K562 (cell line): Measurements from ENCODE around the gene ASZ1. TPM values are rescaled to one million over a fixed set of nuclear protein-coding genes. Genes with fewer than 3 reads are reported as not detected.

Experiments used
- ATAC-seq: fragments of 200-7000 bp; cut with Tn5 transposase; 3 replicates; pipeline ENCODE4 v1.9.1; 2020; ENCODE audit warnings: moderate library complexity
- BruUV-seq: library from RNA; stranded (reverse); fragments of 400-500 nt; replicated peaks from 2 replicates; lab custom pipeline; 2021; lab: Mats Ljungman, UMichigan
- CTCF ChIA-PET: fragments of 300-600 bp; formaldehyde crosslinking; extraction: SDS; loops from one replicate; lab custom pipeline; 2021; ENCODE audit warnings: low intra/inter-chr PET ratio; lab: Yijun Ruan, JAX
- POLR2A ChIA-PET: fragments of 300-600, 350-650 bp; sonication (Branson Sonifier 250); formaldehyde crosslinking; extraction: SDS; loops from one replicate; lab custom pipeline; 2021; ENCODE audit warnings: antibody characterized with exemption, inconsistent platforms; lab: Yijun Ruan, JAX
- DNase-seq, 4 experiments: peaks; one replicate each; pipeline versions ENCODE4 v3.0.0 to v3.0.0-alpha.2; 2011 to 2018; ENCODE audit warnings: low spot score in 3 of 4, mixed read lengths in 3 of 4; ENCODE audit errors: extremely low read depth in 1 of 4
- FAIRE-seq: peaks from 2 replicates; lab custom pipeline; 2011; peaks lifted over from hg19 to GRCh38; lab: Jason Lieb, UNC
- H2AFZ ChIP-seq: 2 replicates; pipeline ENCODE4 v1.6.0; 2011; ENCODE audit warnings: low read depth, low read length, control low read depth, inconsistent platforms
- H3K27ac ChIP-seq: fragments of 200-600 bp; 3 replicates; pipeline ENCODE4 v1.8.0; 2011; ENCODE audit warnings: low read depth, mild to moderate bottlenecking, control low read depth, inconsistent platforms, low read length, moderate library complexity, mixed read lengths; ENCODE audit errors: extremely low read depth
- H3K27me3 ChIP-seq, 2 experiments: fragments of 300-600 bp in 1 of 2; 2 replicates in 1 of 2; 3 replicates in 1 of 2; pipeline versions ENCODE4 v1.6.0 to v1.8.0; 2011; ENCODE audit warnings: inconsistent platforms in 2 of 2, low read length in 2 of 2, mild to moderate bottlenecking in 1 of 2, mixed read lengths in 1 of 2, moderate library complexity in 1 of 2; ENCODE audit not compliant: control insufficient read depth in 2 of 2, insufficient read depth in 2 of 2
- H3K36me3 ChIP-seq: fragments of 300-600 bp; 3 replicates; pipeline ENCODE4 v1.8.0; 2011; ENCODE audit warnings: mild to moderate bottlenecking, low read length, inconsistent platforms; ENCODE audit not compliant: control insufficient read depth, insufficient read depth
- H3K4me1 ChIP-seq, 2 experiments: fragments of 200-600 bp in 1 of 2; replicated peaks in 1 of 2; 2 replicates in 1 of 2; 3 replicates in 1 of 2; pipeline versions ENCODE4 v1.5.1 to v1.8.0; 2011; ENCODE audit warnings: inconsistent platforms in 2 of 2, low read length in 2 of 2, mild to moderate bottlenecking in 1 of 2, mixed read lengths in 1 of 2, moderate library complexity in 1 of 2; ENCODE audit not compliant: control insufficient read depth in 2 of 2, insufficient read depth in 2 of 2
- H3K4me2 ChIP-seq: 2 replicates; pipeline ENCODE4 v1.6.1; 2011; ENCODE audit warnings: low read length, control low read depth, inconsistent platforms, mixed read lengths; ENCODE audit not compliant: insufficient read depth
- H3K4me3 ChIP-seq: fragments of 200-600 bp; sonication (generic), shearing (Covaris generic); 2 replicates; pipeline ENCODE4 v1.5.1; 2016; ENCODE audit warnings: control low read depth, inconsistent platforms
- H3K79me2 ChIP-seq: fragments of 200-600 bp; 3 replicates; pipeline ENCODE4 v1.8.0; 2011; ENCODE audit warnings: low read length, inconsistent platforms; ENCODE audit not compliant: control insufficient read depth, insufficient read depth
- H3K9ac ChIP-seq, 2 experiments: 2 replicates each; pipeline versions ENCODE4 v1.6.0 to v1.6.1; 2011; ENCODE audit warnings: low read depth in 2 of 2, low read length in 2 of 2, control low read depth in 1 of 2, inconsistent platforms in 1 of 2, mild to moderate bottlenecking in 1 of 2, mixed read lengths in 1 of 2; ENCODE audit not compliant: insufficient read depth in 1 of 2
- H3K9me1 ChIP-seq: one replicate; pipeline ENCODE4 v1.6.0; 2011; ENCODE audit warnings: inconsistent platforms, mild to moderate bottlenecking, low read length, moderate library complexity; ENCODE audit not compliant: control insufficient read depth, insufficient read depth
- H3K9me3 ChIP-seq: replicated peaks from 2 replicates; pipeline ENCODE4 v1.5.1; 2011; ENCODE audit warnings: low read depth, low read length, inconsistent platforms; ENCODE audit not compliant: control insufficient read depth, insufficient read depth
- H4K20me1 ChIP-seq: replicated peaks from 2 replicates; pipeline ENCODE4 v1.6.1; 2011; ENCODE audit warnings: low read length, inconsistent platforms, mixed read lengths; ENCODE audit not compliant: control insufficient read depth, insufficient read depth
- HNRNPH1 ChIP-seq: fragments of 200-400 bp; formaldehyde crosslinking; optimal IDR thresholded peaks from 2 replicates; pipeline ENCODE3; 2017; ENCODE audit warnings: low read depth, mild to moderate bottlenecking, low read length, moderate library complexity
- NELFE ChIP-seq: IDR thresholded peaks from 2 replicates; pipeline ENCODE4 v1.6.1; 2011; ENCODE audit warnings: mild to moderate bottlenecking; ENCODE audit not compliant: insufficient read depth, insufficient read length
- NFE2 ChIP-seq: IDR thresholded peaks from 2 replicates; pipeline ENCODE4 v1.6.1; 2014; ENCODE audit warnings: antibody characterized with exemption, low read depth
- PCBP1 ChIP-seq: fragments of 200-400 bp; formaldehyde crosslinking; IDR thresholded peaks from 2 replicates; pipeline ENCODE4 v1.6.1; 2018; ENCODE audit warnings: mild to moderate bottlenecking, low read depth, low read length; ENCODE audit not compliant: poor library complexity, severe bottlenecking
- PURB ChIP-seq: sonication (generic); formaldehyde crosslinking; IDR thresholded peaks from 2 replicates; pipeline ENCODE4 v1.9.0; 2021; ENCODE audit warnings: low read depth, mild to moderate bottlenecking, missing genetic modification reagents
- SIRT6 ChIP-seq: IDR thresholded peaks from one replicate; pipeline ENCODE4 v1.6.1; 2012; ENCODE audit warnings: low read depth, mild to moderate bottlenecking, control low read depth, inconsistent platforms, low read length, moderate library complexity
- SMAD2 ChIP-seq: fragments of 150-350 bp; IDR thresholded peaks from 2 replicates; pipeline ENCODE4 v1.6.1; 2014; ENCODE audit warnings: low read depth, mild to moderate bottlenecking, low read length
- TEAD2 ChIP-seq: fragments of 450-650 bp; IDR thresholded peaks from 2 replicates; pipeline ENCODE4 v1.6.1; 2016; ENCODE audit warnings: missing genetic modification characterization, control low read depth, missing compliant biosample characterization
- XRCC5 ChIP-seq: fragments of 200-400 bp; formaldehyde crosslinking; IDR thresholded peaks from 2 replicates; pipeline ENCODE4 v1.6.1; 2017; ENCODE audit warnings: low read depth, mild to moderate bottlenecking, low read length
- ZNF146 ChIP-seq: IDR thresholded peaks from one replicate; pipeline ENCODE4 v1.6.1; 2018; ENCODE audit warnings: missing compliant biosample characterization; ENCODE audit not compliant: unreplicated experiment
- ZNF175 ChIP-seq: fragments of 200-800 bp; sonication (Bioruptor generic); IDR thresholded peaks from 2 replicates; pipeline ENCODE4 v1.6.1; 2016; ENCODE audit warnings: low read depth, mild to moderate bottlenecking, missing genetic modification characterization, missing compliant biosample characterization
- ZNF282 ChIP-seq: sonication (generic); formaldehyde crosslinking; IDR thresholded peaks from 2 replicates; pipeline ENCODE4 v1.8.1; 2023; ENCODE audit warnings: missing genetic modification reagents
- ZZZ3 ChIP-seq: fragments of 450-650 bp; IDR thresholded peaks from 2 replicates; pipeline ENCODE4 v1.6.1; 2016; ENCODE audit warnings: antibody characterized with exemption, mild to moderate bottlenecking, moderate library complexity
- WGBS: fragments of 100-300 bp; shearing (Covaris generic); methylation state at CpG from one replicate; pipeline ENCODE4 v1.1.6; 2016; ENCODE audit warnings: low coverage, mixed read lengths; ENCODE audit not compliant: insufficient coverage; ENCODE audit errors: missing lambda C conversion rate; 5-methylcytosine and 5-hydroxymethylcytosine counted together
- in situ Hi-C: fragments of 300-500 bp; cut with MboI; formaldehyde crosslinking; loops from 4 replicates; pipeline ENCODE4 v1.15.0; 2018; ENCODE audit warnings: inconsistent platforms, mixed read lengths
- intact Hi-C: fragments of 100-400 bp; cut with micrococcal nuclease; formaldehyde crosslinking; loops from 2 replicates; pipeline ENCODE4 v1.14.2; 2022
- polyA plus RNA-seq, 8 experiments: library from polyadenylated mRNA; depleted of rRNA in 4 of 8; stranded (reverse) in 5 of 8; unstranded in 3 of 8; fragments of >200 nt; fragmentation: Nextera tagmentation in 2 of 8; fragmentation: Illumina TruSeq in 1 of 8; extraction: Ambion mirVana in 2 of 8; extraction: Trizol in 1 of 8; gene quantifications; 2 replicates each; pipeline versions ENCODE4 v1.2.1 to v1.2.3, GENCODE V29; 2011 to 2014; ENCODE audit warnings: inconsistent platforms in 1 of 8, missing spikeins in 1 of 8
- total RNA-seq, 7 experiments: library from RNA; depleted of rRNA in 6 of 7; stranded (reverse); fragments of >200 nt in 6 of 7; fragmentation: Illumina TruSeq in 2 of 7; extraction: Trizol in 2 of 7; gene quantifications; 2 replicates each; pipeline versions ENCODE4 v1.2.1 to v1.2.3, GENCODE V29; 2011 to 2021; ENCODE audit warnings: low replicate concordance in 1 of 7
- TF ChIP-seq, protein P1 (sequence below): fragments of 450-650 bp; IDR thresholded peaks from 2 replicates; pipeline ENCODE4 v1.7.0; 2016; ENCODE audit warnings: borderline replicate concordance
- TF ChIP-seq, protein P2 (sequence below), 2 experiments: fragments of 450-650 bp; conservative IDR thresholded peaks; 2 replicates each; pipeline ENCODE4 v1.6.1; 2017; ENCODE audit warnings: mild to moderate bottlenecking in 2 of 2, moderate library complexity in 2 of 2

Gene ASZ1
- total and polyA plus RNA-seq, 9 of the 15 experiments (the other 6 are each of a cell fraction or from before 2014, with no cell fraction given) = not detected

DNA sequence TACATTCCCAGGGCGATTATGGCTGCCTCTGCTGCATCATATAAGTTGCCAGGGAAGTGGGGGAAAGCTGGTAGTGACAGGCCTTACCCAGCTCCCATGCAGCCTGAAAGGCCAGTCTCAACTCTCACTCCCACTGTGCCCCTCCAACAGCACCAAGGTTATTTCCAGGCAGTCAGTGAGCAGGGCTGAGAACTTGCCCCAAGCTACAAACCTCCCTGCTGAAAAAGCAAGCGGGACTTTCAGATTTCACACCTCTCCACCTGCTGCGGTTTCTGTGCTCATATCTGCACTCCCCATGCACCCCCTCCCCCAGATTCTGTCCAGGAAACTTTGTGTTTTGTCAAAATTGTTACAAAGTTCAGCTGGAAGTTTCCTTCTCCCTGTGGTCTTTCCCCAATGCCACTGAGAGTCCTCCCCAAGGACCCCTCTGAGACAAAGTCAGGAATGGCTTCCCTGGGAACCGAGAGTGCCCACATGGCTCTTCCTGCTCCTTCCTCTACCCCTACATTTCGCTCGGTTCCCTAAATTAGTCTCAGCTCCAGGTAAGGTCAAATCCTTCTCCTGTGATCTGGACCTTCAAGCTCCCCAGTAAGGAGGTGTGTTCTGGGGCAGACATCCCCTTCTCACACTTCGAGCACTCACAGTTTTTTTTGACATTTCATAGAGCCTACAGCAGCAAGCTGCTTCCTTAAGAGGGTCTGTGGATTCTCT, 79.2 kb downstream of the ASZ1 start (continued):
- TF ChIP-seq, protein P1, sequence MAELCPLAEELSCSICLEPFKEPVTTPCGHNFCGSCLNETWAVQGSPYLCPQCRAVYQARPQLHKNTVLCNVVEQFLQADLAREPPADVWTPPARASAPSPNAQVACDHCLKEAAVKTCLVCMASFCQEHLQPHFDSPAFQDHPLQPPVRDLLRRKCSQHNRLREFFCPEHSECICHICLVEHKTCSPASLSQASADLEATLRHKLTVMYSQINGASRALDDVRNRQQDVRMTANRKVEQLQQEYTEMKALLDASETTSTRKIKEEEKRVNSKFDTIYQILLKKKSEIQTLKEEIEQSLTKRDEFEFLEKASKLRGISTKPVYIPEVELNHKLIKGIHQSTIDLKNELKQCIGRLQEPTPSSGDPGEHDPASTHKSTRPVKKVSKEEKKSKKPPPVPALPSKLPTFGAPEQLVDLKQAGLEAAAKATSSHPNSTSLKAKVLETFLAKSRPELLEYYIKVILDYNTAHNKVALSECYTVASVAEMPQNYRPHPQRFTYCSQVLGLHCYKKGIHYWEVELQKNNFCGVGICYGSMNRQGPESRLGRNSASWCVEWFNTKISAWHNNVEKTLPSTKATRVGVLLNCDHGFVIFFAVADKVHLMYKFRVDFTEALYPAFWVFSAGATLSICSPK = no peak
- TF ChIP-seq ZNF175 (CRISPR knock-in tag) (no peak), ZNF282 (CRISPR knock-in tag) (no peak), ZNF146 (CRISPR knock-in tag) (no peak)

- H3K9me3 ChIP-seq = no peaks in the 10 kb centered on the region
- H3K79me2 ChIP-seq = no peaks in the 10 kb centered on the region
- no peaks in the 10 kb centered on the region for H3K27me3 ChIP-seq
- ChIA-PET POLR2A (no interaction called here), CTCF (no interaction called here)
- 0% methylated on average over 6 of the region's 6 CpGs for WGBS
- DNase-seq (no peak), ATAC-seq (no peak), FAIRE-seq (no peak)
- TF ChIP-seq SMAD2 = no peak
- no peak for TF ChIP-seq ZZZ3
- no peak for TF ChIP-seq NFE2
- TF ChIP-seq HNRNPH1 = no peak
- no peak for TF ChIP-seq PCBP1
- TF ChIP-seq, protein P2, sequence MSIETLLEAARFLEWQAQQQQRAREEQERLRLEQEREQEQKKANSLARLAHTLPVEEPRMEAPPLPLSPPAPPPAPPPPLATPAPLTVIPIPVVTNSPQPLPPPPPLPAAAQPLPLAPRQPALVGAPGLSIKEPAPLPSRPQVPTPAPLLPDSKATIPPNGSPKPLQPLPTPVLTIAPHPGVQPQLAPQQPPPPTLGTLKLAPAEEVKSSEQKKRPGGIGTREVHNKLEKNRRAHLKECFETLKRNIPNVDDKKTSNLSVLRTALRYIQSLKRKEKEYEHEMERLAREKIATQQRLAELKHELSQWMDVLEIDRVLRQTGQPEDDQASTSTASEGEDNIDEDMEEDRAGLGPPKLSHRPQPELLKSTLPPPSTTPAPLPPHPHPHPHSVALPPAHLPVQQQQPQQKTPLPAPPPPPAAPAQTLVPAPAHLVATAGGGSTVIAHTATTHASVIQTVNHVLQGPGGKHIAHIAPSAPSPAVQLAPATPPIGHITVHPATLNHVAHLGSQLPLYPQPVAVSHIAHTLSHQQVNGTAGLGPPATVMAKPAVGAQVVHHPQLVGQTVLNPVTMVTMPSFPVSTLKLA (conservative IDR thresholded peaks at IDR 0.05) = no peak
- TF ChIP-seq NELFE = no peak
- TF ChIP-seq XRCC5 = no peak
- TF ChIP-seq TEAD2 (tag) = no peak
- TF ChIP-seq PURB = no peak
- TF ChIP-seq SIRT6 = no peak
- no peaks in the 10 kb centered on the region for H3K9me1 ChIP-seq
- H2AFZ ChIP-seq = no peak overlapping the region
- no TSS peak for BruUV-seq
- no peak overlapping the region for H3K4me3 ChIP-seq
- intact Hi-C loops = no loop called here
- in situ Hi-C loops = no loop called here
- no peaks in the 10 kb centered on the region for H3K4me1 ChIP-seq
- no peaks in the 10 kb centered on the region for H4K20me1 ChIP-seq
- no peak overlapping the region for H3K9ac ChIP-seq
- no peak overlapping the region for H3K4me2 ChIP-seq
- no peaks in the 10 kb centered on the region for H3K36me3 ChIP-seq
- no peak overlapping the region for H3K27ac ChIP-seq
These were observed 79.8 kb downstream of the ASZ1 start for GRCh38 chr7:117347480-117347879.
